IMR-90 (cell line): ENCODE data around the gene RPP21. TPM values are rescaled to one million over a fixed set of nuclear protein-coding genes. Genes with fewer than 3 reads are reported as not detected.

ENCODE experiments used
- ATAC-seq: fragments of 200-7000 bp; cut with Tn5 transposase; 2 replicates; pipeline ENCODE4 v1.9.1; 2020; ENCODE audit warnings: low read depth, mild to moderate bottlenecking, moderate library complexity
- BruUV-seq: library from RNA; stranded (reverse); fragments of 400-500 nt; replicated peaks from 2 replicates; lab custom pipeline; 2021; lab: Mats Ljungman, UMichigan
- CTCF ChIA-PET: fragments of 300-600 bp; formaldehyde crosslinking; extraction: SDS; loops from one replicate; lab custom pipeline; 2021; ENCODE audit warnings: antibody characterized with exemption; lab: Yijun Ruan, JAX
- POLR2A ChIA-PET: fragments of 300-600 bp; sonication (Branson Sonifier 250); formaldehyde crosslinking; loops from one replicate; lab custom pipeline; 2022; ENCODE audit warnings: antibody characterized with exemption; ENCODE audit not compliant: unreplicated experiment; lab: Charles Lee
- DNase-seq: peaks from one replicate; pipeline ENCODE4 v3.0.0; 2013
- H2AFZ ChIP-seq: replicated peaks from 2 replicates; pipeline ENCODE3; 2013; ENCODE audit warnings: low read length, mild to moderate bottlenecking; ENCODE audit not compliant: poor library complexity
- H2AK5ac ChIP-seq: 2 replicates; pipeline ENCODE4 v1.6.1; 2013; ENCODE audit warnings: low read depth, low read length, inconsistent platforms
- H2AK9ac ChIP-seq: replicated peaks from 2 replicates; pipeline ENCODE3; 2013; ENCODE audit warnings: mild to moderate bottlenecking, low read depth, low read length, moderate library complexity; ENCODE audit not compliant: poor library complexity
- H2BK120ac ChIP-seq: 2 replicates; pipeline ENCODE4 v1.6.1; 2013; ENCODE audit warnings: low read depth, low read length, inconsistent platforms
- H2BK15ac ChIP-seq: 3 replicates; pipeline ENCODE4 v1.6.1; 2013; ENCODE audit warnings: low read depth, low read length, inconsistent platforms
- H2BK20ac ChIP-seq: 2 replicates; pipeline ENCODE4 v1.6.1; 2013; ENCODE audit warnings: low read depth, mild to moderate bottlenecking, inconsistent platforms, low read length, moderate library complexity
- H2BK5ac ChIP-seq: 2 replicates; pipeline ENCODE4 v1.6.1; 2013; ENCODE audit warnings: mild to moderate bottlenecking, low read depth, low read length, inconsistent platforms; ENCODE audit not compliant: poor library complexity, severe bottlenecking
- H3K14ac ChIP-seq: replicated peaks from 2 replicates; pipeline ENCODE4 v1.6.1; 2013; ENCODE audit warnings: low read depth, low read length, inconsistent platforms
- H3K18ac ChIP-seq: 2 replicates; pipeline ENCODE4 v1.6.1; 2013; ENCODE audit warnings: low read depth, low read length, control low read depth
- H3K23ac ChIP-seq: 2 replicates; pipeline ENCODE4 v1.6.1; 2013; ENCODE audit warnings: low read depth, low read length, inconsistent platforms
- H3K27ac ChIP-seq: 2 replicates; pipeline ENCODE4 v1.5.1; 2013; ENCODE audit warnings: mild to moderate bottlenecking, control low read depth, low read length; ENCODE audit not compliant: insufficient read depth
- H3K27me3 ChIP-seq: 2 replicates; pipeline ENCODE4 v1.6.1; 2013; ENCODE audit warnings: low read length; ENCODE audit not compliant: control insufficient read depth, insufficient read depth
- H3K36me3 ChIP-seq: 2 replicates; pipeline ENCODE4 v1.6.1; 2013; ENCODE audit warnings: low read length, mixed read lengths; ENCODE audit not compliant: control insufficient read depth, insufficient read depth
- H3K4ac ChIP-seq: 2 replicates; pipeline ENCODE4 v1.6.1; 2013; ENCODE audit warnings: low read depth, low read length, inconsistent platforms
- H3K4me1 ChIP-seq: 2 replicates; pipeline ENCODE4 v1.6.1; 2013; ENCODE audit warnings: low read length, mixed read lengths; ENCODE audit not compliant: control insufficient read depth, insufficient read depth
- H3K4me2 ChIP-seq: 2 replicates; pipeline ENCODE4 v1.6.1; 2013; ENCODE audit warnings: low read depth, mild to moderate bottlenecking, control low read depth, low read length, moderate library complexity
- H3K4me3 ChIP-seq: 2 replicates; pipeline ENCODE4 v1.5.1; 2013; ENCODE audit warnings: low read depth, mild to moderate bottlenecking, control low read depth, low read length, moderate library complexity; ENCODE audit not compliant: insufficient read depth
- H3K56ac ChIP-seq: 2 replicates; pipeline ENCODE4 v1.6.1; 2013; ENCODE audit warnings: low read length, inconsistent platforms; ENCODE audit not compliant: insufficient read depth; ENCODE audit errors: extremely low read depth
- H3K79me1 ChIP-seq, 2 experiments: 2 replicates each; pipeline ENCODE4 v1.6.1; 2013; ENCODE audit warnings: low read length in 2 of 2, inconsistent platforms in 1 of 2, low read depth in 1 of 2
- H3K9ac ChIP-seq: 2 replicates; pipeline ENCODE4 v1.6.1; 2013; ENCODE audit warnings: low read depth, low read length, control low read depth
- H3K9me1 ChIP-seq: 2 replicates; pipeline ENCODE4 v1.6.1; 2013; ENCODE audit warnings: low read length, inconsistent platforms; ENCODE audit not compliant: insufficient read depth
- H3K9me3 ChIP-seq: 2 replicates; pipeline ENCODE4 v1.6.1; 2013; ENCODE audit warnings: low read length; ENCODE audit not compliant: control insufficient read depth, insufficient read depth
- H4K20me1 ChIP-seq: 2 replicates; pipeline ENCODE4 v1.6.1; 2013; ENCODE audit warnings: low read length, inconsistent platforms; ENCODE audit not compliant: insufficient read depth
- H4K5ac ChIP-seq: 2 replicates; pipeline ENCODE4 v1.6.1; 2013; ENCODE audit warnings: mild to moderate bottlenecking, low read depth, low read length, control low read depth
- H4K8ac ChIP-seq, 2 experiments: 2 replicates each; pipeline ENCODE4 v1.6.1; 2013; ENCODE audit warnings: low read depth in 2 of 2, low read length in 2 of 2, control low read depth in 1 of 2, inconsistent platforms in 1 of 2
- H4K91ac ChIP-seq: 2 replicates; pipeline ENCODE4 v1.6.1; 2013; ENCODE audit warnings: low read depth, low read length, inconsistent platforms; ENCODE audit not compliant: insufficient read depth
- CEBPB ChIP-seq: IDR thresholded peaks from 2 replicates; pipeline ENCODE4 v1.6.1; 2012; ENCODE audit warnings: low read depth, low read length, improper control_type of control experiment
- CHD1 ChIP-seq: IDR thresholded peaks from 2 replicates; pipeline ENCODE4 v1.6.1; 2012; ENCODE audit warnings: low read depth, low read length, improper control_type of control experiment
- NFE2L2 ChIP-seq: fragments of 150-350 bp; IDR thresholded peaks from 2 replicates; pipeline ENCODE4 v1.6.1; 2016; ENCODE audit warnings: low read depth, mild to moderate bottlenecking, low read length
- POLR2A ChIP-seq: IDR thresholded peaks from 2 replicates; pipeline ENCODE4 v1.6.1; 2012; ENCODE audit warnings: mild to moderate bottlenecking, low read depth, low read length
- WGBS, 2 experiments: methylation state at CpG; one replicate each; pipeline versions ENCODE4 v1.1.5 to v1.1.7; 2013; ENCODE audit warnings: missing lambda C conversion rate in 2 of 2; ENCODE audit not compliant: insufficient read length in 1 of 2; ENCODE audit errors: extremely low coverage in 2 of 2; 5-methylcytosine and 5-hydroxymethylcytosine counted together
- dilution Hi-C: fragments of 300-500 bp; cut with HindIII; formaldehyde crosslinking; loops from one replicate; pipeline ENCODE4 v1.14.3; 2018; ENCODE audit warnings: low sequenced_read_pairs; ENCODE audit not compliant: unreplicated experiment
- in situ Hi-C: fragments of 300-500 bp; cut with MboI; formaldehyde crosslinking; loops from 3 replicates; pipeline ENCODE4 v1.14.3; 2019; ENCODE audit warnings: low sequenced_read_pairs, inconsistent platforms, mixed read lengths
- intact Hi-C: fragments of 100-400 bp; cut with micrococcal nuclease; formaldehyde crosslinking; loops from 2 replicates; pipeline ENCODE4 v1.10.0; 2022
- polyA plus RNA-seq, 3 experiments: library from polyadenylated mRNA; depleted of rRNA; stranded (reverse); fragments of >200 nt; gene quantifications; 2 replicates each; pipeline ENCODE4 v1.2.3, GENCODE V29; 2012; ENCODE audit warnings: low replicate concordance in 1 of 3
- total RNA-seq: library from RNA; depleted of rRNA; stranded (reverse); fragments of >200 nt; gene quantifications from 2 replicates; pipeline ENCODE4 v1.2.3, GENCODE V29; 2012
- TF ChIP-seq, protein P1 (sequence below): conservative IDR thresholded peaks from 2 replicates; pipeline ENCODE4 v1.5.1; 2012; ENCODE audit warnings: mild to moderate bottlenecking, low read depth, low read length, improper control_type of control experiment
- TF ChIP-seq, protein P2 (sequence below): fragments of 150-350 bp; IDR thresholded peaks from 2 replicates; pipeline ENCODE4 v1.6.1; 2016; ENCODE audit warnings: low read depth, mild to moderate bottlenecking, low read length, moderate library complexity, borderline replicate concordance

Gene RPP21
- total and polyA plus RNA-seq, 2 of the 4 experiments (the other 2 are of a cell fraction), result 28.9 to 79.1 TPM

DNA sequence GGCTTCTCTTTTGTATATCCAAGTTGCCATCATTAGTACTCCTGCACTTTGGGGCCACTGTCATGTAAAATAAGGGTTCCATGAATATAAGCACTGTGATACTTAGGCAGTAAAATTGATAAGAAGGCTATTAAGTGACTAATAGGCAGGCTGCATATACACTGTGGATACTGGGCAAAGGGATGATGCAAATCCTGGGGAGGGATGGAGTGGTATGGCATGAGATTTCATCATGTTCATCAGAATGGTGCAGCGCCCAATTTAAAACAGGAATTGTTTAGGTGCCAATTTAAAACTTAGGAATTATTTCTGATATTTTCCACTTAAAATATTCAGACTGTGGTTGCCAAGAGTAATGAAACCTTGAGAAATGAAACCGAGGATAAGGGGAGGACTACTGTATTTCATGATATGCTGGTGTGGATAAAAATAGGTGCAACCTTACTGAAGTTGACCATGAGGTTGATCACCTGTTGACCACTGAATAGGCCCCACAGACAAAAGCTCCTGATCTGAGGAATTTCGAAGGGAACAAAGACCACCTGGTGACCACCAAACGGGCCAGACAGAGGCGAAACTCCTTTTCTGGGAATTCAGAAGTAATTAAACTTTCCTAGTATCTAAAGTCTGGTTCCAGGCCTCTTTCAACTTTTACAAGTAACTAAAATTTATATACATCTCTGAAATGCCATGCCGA is 23.1 kb upstream of the RPP21 start:
- Histone ChIP-seq H3K4ac (no peak overlapping the region), H3K14ac (no peak overlapping the region; the same call in 1 of the 2 replicates), H3K9me3 (0 out of 2 replicates have a peak, but pooled peaks cover 2% of the 10 kb centered on the region), H4K91ac (no peak overlapping the region), H2BK5ac (no peak overlapping the region), H2BK120ac (peak overlapping the region; percentile 55; the same call in 1 of the 2 replicates), H3K18ac (no peak overlapping the region), H2AK5ac (0 out of 2 replicates have a peak overlapping the region, but pooled peaks have one; percentile 17), H3K79me1 (peaks cover 20 to 48% of the 10 kb centered on the region in 2 experiments), H2AK9ac (no peak overlapping the region), H3K4me3 (no peak overlapping the region), H2BK15ac (no peak overlapping the region), H3K4me2 (no peak overlapping the region), H4K20me1 (peaks cover 41% of the 10 kb centered on the region), H3K23ac (peak overlapping the region; percentile 29; the same call in 1 of the 2 replicates), H3K4me1 (peaks cover 3% of the 10 kb centered on the region; the same call in 1 of the 2 replicates), H2BK20ac (no peak overlapping the region), H3K56ac (no peak overlapping the region), H4K8ac (peak overlapping the region in 1 of 2 experiments; percentile 46; a peak in 1 of 4 replicates), H3K9ac (no peak overlapping the region), H3K9me1 (peaks cover 6% of the 10 kb centered on the region), H2AFZ (no peak overlapping the region), H4K5ac (no peak overlapping the region), H3K27me3 (no peaks in the 10 kb centered on the region), H3K36me3 (peaks cover 3% of the 10 kb centered on the region), H3K27ac (no peak overlapping the region)
- in situ Hi-C loops (no loop called here), intact Hi-C loops (no loop called here), dilution Hi-C loops (no loop called here)
- no TSS peak for BruUV-seq
- POLR2A ChIA-PET, result no interaction called here
- DNase-seq, result peak; percentile 29
- TF ChIP-seq NFE2L2, result no peak
- no peak for TF ChIP-seq CHD1
- TF ChIP-seq POLR2A, result no peak
- TF ChIP-seq, protein P1, sequence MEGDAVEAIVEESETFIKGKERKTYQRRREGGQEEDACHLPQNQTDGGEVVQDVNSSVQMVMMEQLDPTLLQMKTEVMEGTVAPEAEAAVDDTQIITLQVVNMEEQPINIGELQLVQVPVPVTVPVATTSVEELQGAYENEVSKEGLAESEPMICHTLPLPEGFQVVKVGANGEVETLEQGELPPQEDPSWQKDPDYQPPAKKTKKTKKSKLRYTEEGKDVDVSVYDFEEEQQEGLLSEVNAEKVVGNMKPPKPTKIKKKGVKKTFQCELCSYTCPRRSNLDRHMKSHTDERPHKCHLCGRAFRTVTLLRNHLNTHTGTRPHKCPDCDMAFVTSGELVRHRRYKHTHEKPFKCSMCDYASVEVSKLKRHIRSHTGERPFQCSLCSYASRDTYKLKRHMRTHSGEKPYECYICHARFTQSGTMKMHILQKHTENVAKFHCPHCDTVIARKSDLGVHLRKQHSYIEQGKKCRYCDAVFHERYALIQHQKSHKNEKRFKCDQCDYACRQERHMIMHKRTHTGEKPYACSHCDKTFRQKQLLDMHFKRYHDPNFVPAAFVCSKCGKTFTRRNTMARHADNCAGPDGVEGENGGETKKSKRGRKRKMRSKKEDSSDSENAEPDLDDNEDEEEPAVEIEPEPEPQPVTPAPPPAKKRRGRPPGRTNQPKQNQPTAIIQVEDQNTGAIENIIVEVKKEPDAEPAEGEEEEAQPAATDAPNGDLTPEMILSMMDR, result no peak
- TF ChIP-seq, protein P2, sequence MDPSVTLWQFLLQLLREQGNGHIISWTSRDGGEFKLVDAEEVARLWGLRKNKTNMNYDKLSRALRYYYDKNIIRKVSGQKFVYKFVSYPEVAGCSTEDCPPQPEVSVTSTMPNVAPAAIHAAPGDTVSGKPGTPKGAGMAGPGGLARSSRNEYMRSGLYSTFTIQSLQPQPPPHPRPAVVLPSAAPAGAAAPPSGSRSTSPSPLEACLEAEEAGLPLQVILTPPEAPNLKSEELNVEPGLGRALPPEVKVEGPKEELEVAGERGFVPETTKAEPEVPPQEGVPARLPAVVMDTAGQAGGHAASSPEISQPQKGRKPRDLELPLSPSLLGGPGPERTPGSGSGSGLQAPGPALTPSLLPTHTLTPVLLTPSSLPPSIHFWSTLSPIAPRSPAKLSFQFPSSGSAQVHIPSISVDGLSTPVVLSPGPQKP, result no peak
- TF ChIP-seq CEBPB, result peak; percentile 75
- CTCF ChIA-PET, result interaction anchor here (0.6 kb wide), 1 partner anchor 105 kb away, joined by 3 read pairs; no protein-coding TSS in a partner anchor
- 100% methylated on average over 2 of the region's 6 CpGs; no CpG with 5 or more reads in 1 of the 2 experiments for WGBS, 2 experiments
- no peak for ATAC-seq
